Measurements from ENCODE around the gene APOC4. TPM values are rescaled to one million over a fixed set of nuclear protein-coding genes. Genes with fewer than 3 reads are reported as not detected.

Gene APOC4
- not detected for total RNA-seq

GRCh38 chr19:44942067-44942571 is at the start of gene APOC4:
TSS of gene APOC4 (plus strand) at chr19:44942237. CDS start at chr19:44942278, 41 bp downstream.
- Mint-ChIP-seq H3K4me3 (no peak within 1 kb of the TSS), H3K27me3 (ENCODE audit: low read depth) (no peaks in the 10 kb centered on the region), H3K27ac (no peak within 1 kb of the TSS), H3K9me3 (ENCODE audit: insufficient read depth) (no peaks in the 10 kb centered on the region), H3K36me3 (ENCODE audit: low read depth) (no peaks in the 10 kb centered on the region), H3K4me1 (ENCODE audit: low read depth) (peaks cover 2% of the 10 kb centered on the region)
- CTCF ChIA-PET: no interaction called here
- ATAC-seq: no peak
- POLR2A ChIA-PET: no interaction called here
- DNase-seq: no peak

GRCh38 chr19:44892932-44893331 is 49.1 kb upstream of the APOC4 start:
- Mint-ChIP-seq H3K36me3 (ENCODE audit: low read depth) (peaks cover 49% of the 10 kb centered on the region), H3K4me3 (peak overlapping the region; percentile 92), H3K9me3 (ENCODE audit: insufficient read depth) (no peaks in the 10 kb centered on the region), H3K27me3 (ENCODE audit: low read depth) (no peaks in the 10 kb centered on the region), H3K4me1 (ENCODE audit: low read depth) (peaks cover 38% of the 10 kb centered on the region), H3K27ac (peak overlapping the region; percentile 94)
- ChIA-PET POLR2A (interaction anchor here (1.2 kb wide), 1 partner anchor 13 kb away, joined by 5 read pairs; the partner anchor contains the start of gene APOE), CTCF (interaction anchor here (0.7 to 1.6 kb wide), 3 partner anchors 10 to 238 kb away, joined by 3 to 4 read pairs (median 3); no protein-coding TSS in a partner anchor)
- DNase-seq (no peak), ATAC-seq (no peak)

- peak overlapping the region; percentile 92 for H3K4me3 Mint-ChIP-seq
- H3K27ac Mint-ChIP-seq: peak overlapping the region; percentile 94
- POLR2A ChIA-PET: interaction anchor here (1.2 kb wide), 1 partner anchor 12 kb away, joined by 5 read pairs; the partner anchor contains the start of gene APOE
- ATAC-seq (no peak), DNase-seq (no peak)
- H3K4me1 Mint-ChIP-seq (ENCODE audit: low read depth): peaks cover 38% of the 10 kb centered on the region
- H3K27me3 Mint-ChIP-seq (ENCODE audit: low read depth): no peaks in the 10 kb centered on the region
- H3K36me3 Mint-ChIP-seq (ENCODE audit: low read depth): peaks cover 53% of the 10 kb centered on the region
- no peaks in the 10 kb centered on the region for H3K9me3 Mint-ChIP-seq (ENCODE audit: insufficient read depth)
- CTCF ChIA-PET: interaction anchor here (1.6 kb wide), 1 partner anchor 9 kb away, joined by 4 read pairs; no protein-coding TSS in a partner anchor
Measured at GRCh38 chr19:44893332-44894051, 48.5 kb upstream of the APOC4 start.

GRCh38 chr19:44894052-44894400 is 48.0 kb upstream of the APOC4 start:
- no peaks in the 10 kb centered on the region for H3K9me3 Mint-ChIP-seq (ENCODE audit: insufficient read depth)
- no peak overlapping the region for H3K4me3 Mint-ChIP-seq
- POLR2A ChIA-PET: interaction anchor here (0.7 kb wide), 1 partner anchor 1745 kb away, joined by 3 read pairs; no protein-coding TSS in a partner anchor
- CTCF ChIA-PET: no interaction called here
- H3K36me3 Mint-ChIP-seq (ENCODE audit: low read depth): peaks cover 53% of the 10 kb centered on the region
- no peak overlapping the region for H3K27ac Mint-ChIP-seq
- DNase-seq: no peak
- no peak for ATAC-seq
- H3K27me3 Mint-ChIP-seq (ENCODE audit: low read depth): no peaks in the 10 kb centered on the region
- peaks cover 37% of the 10 kb centered on the region for H3K4me1 Mint-ChIP-seq (ENCODE audit: low read depth)

GRCh38 chr19:44894946-44895345 is 47.1 kb upstream of the APOC4 start:
- CTCF ChIA-PET: interaction anchor here (1.6 kb wide), 1 partner anchor 9 kb away, joined by 5 read pairs; no protein-coding TSS in a partner anchor
- peaks cover 35% of the 10 kb centered on the region for H3K4me1 Mint-ChIP-seq (ENCODE audit: low read depth)
- no peak for ATAC-seq
- peaks cover 55% of the 10 kb centered on the region for H3K36me3 Mint-ChIP-seq (ENCODE audit: low read depth)
- H3K27me3 Mint-ChIP-seq (ENCODE audit: low read depth): no peaks in the 10 kb centered on the region
- H3K4me3 Mint-ChIP-seq: no peak overlapping the region
- no peaks in the 10 kb centered on the region for H3K9me3 Mint-ChIP-seq (ENCODE audit: insufficient read depth)
- DNase-seq: no peak
- peak overlapping the region; percentile 39 for H3K27ac Mint-ChIP-seq
- POLR2A ChIA-PET: no interaction called here

GRCh38 chr19:44897835-44898234 is 44.2 kb upstream of the APOC4 start:
- H3K27me3 Mint-ChIP-seq (ENCODE audit: low read depth): no peaks in the 10 kb centered on the region
- H3K36me3 Mint-ChIP-seq (ENCODE audit: low read depth): peaks cover 52% of the 10 kb centered on the region
- no peak overlapping the region for H3K27ac Mint-ChIP-seq
- POLR2A ChIA-PET: no interaction called here
- peaks cover 17% of the 10 kb centered on the region for H3K4me1 Mint-ChIP-seq (ENCODE audit: low read depth)
- no peak for ATAC-seq
- no peaks in the 10 kb centered on the region for H3K9me3 Mint-ChIP-seq (ENCODE audit: insufficient read depth)
- no peak for DNase-seq
- H3K4me3 Mint-ChIP-seq: no peak overlapping the region
- CTCF ChIA-PET: no interaction called here

GRCh38 chr19:44900328-44901244 is 41.5 kb upstream of the APOC4 start:
- CTCF ChIA-PET: no interaction called here
- Mint-ChIP-seq H3K9me3 (ENCODE audit: insufficient read depth) (no peaks in the 10 kb centered on the region), H3K36me3 (ENCODE audit: low read depth) (peaks cover 38% of the 10 kb centered on the region), H3K27ac (no peak overlapping the region), H3K27me3 (ENCODE audit: low read depth) (peaks cover 3% of the 10 kb centered on the region), H3K4me1 (ENCODE audit: low read depth) (peaks cover 5% of the 10 kb centered on the region), H3K4me3 (no peak overlapping the region)
- no peak for DNase-seq
- POLR2A ChIA-PET: interaction anchor here (1.4 kb wide), 1 partner anchor 10 kb away, joined by 5 read pairs; the partner anchor contains the start of gene TOMM40
- ATAC-seq: no peak

- ATAC-seq (no peak), DNase-seq (no peak)
- POLR2A ChIA-PET: interaction anchor here (0.6 kb wide), 2 partner anchors 49 to 120 kb away, joined by 3 to 4 read pairs; no protein-coding TSS in a partner anchor
- Mint-ChIP-seq H3K4me3 (no peak overlapping the region), H3K27ac (no peak overlapping the region), H3K36me3 (ENCODE audit: low read depth) (peaks cover 20% of the 10 kb centered on the region), H3K4me1 (ENCODE audit: low read depth) (peaks cover 12% of the 10 kb centered on the region), H3K9me3 (ENCODE audit: insufficient read depth) (no peaks in the 10 kb centered on the region), H3K27me3 (ENCODE audit: low read depth) (peaks cover 13% of the 10 kb centered on the region)
- CTCF ChIA-PET: interaction anchor here (0.7 to 5.2 kb wide), 8 partner anchors 8 to 436 kb away, joined by 3 to 34 read pairs (median 4); partner anchors contain the start of gene TOMM40
Measured at GRCh38 chr19:44903216-44903601, 38.8 kb upstream of the APOC4 start.

GRCh38 chr19:44903602-44904425 is 38.2 kb upstream of the APOC4 start:
- peaks cover 19% of the 10 kb centered on the region for H3K36me3 Mint-ChIP-seq (ENCODE audit: low read depth)
- peaks cover 13% of the 10 kb centered on the region for H3K27me3 Mint-ChIP-seq (ENCODE audit: low read depth)
- POLR2A ChIA-PET: no interaction called here
- no peaks in the 10 kb centered on the region for H3K9me3 Mint-ChIP-seq (ENCODE audit: insufficient read depth)
- H3K4me3 Mint-ChIP-seq: no peak overlapping the region
- CTCF ChIA-PET: interaction anchor here (0.7 to 5.2 kb wide), 8 partner anchors 9 to 435 kb away, joined by 3 to 34 read pairs (median 4); partner anchors contain the start of gene TOMM40
- H3K4me1 Mint-ChIP-seq (ENCODE audit: low read depth): peaks cover 12% of the 10 kb centered on the region
- no peak overlapping the region for H3K27ac Mint-ChIP-seq
- ATAC-seq (peak; percentile 60), DNase-seq (peak; percentile 77)

GRCh38 chr19:44904426-44904994 is 37.5 kb upstream of the APOC4 start:
- no peak overlapping the region for H3K27ac Mint-ChIP-seq
- H3K36me3 Mint-ChIP-seq (ENCODE audit: low read depth): peaks cover 19% of the 10 kb centered on the region
- DNase-seq (no peak), ATAC-seq (no peak)
- ChIA-PET CTCF (interaction anchor here (1.5 to 5.2 kb wide), 6 partner anchors 9 to 434 kb away, joined by 3 to 34 read pairs (median 5); partner anchors contain the start of gene TOMM40), POLR2A (interaction anchor here (1.7 kb wide), 1 partner anchor 12 kb away, joined by 5 read pairs; no protein-coding TSS in a partner anchor)
- H3K4me3 Mint-ChIP-seq: no peak overlapping the region
- H3K9me3 Mint-ChIP-seq (ENCODE audit: insufficient read depth): no peaks in the 10 kb centered on the region
- H3K4me1 Mint-ChIP-seq (ENCODE audit: low read depth): peaks cover 12% of the 10 kb centered on the region
- H3K27me3 Mint-ChIP-seq (ENCODE audit: low read depth): peaks cover 13% of the 10 kb centered on the region

Data from activated CD8-positive, alpha-beta T cell treated with anti-CD3 and anti-CD28 coated beads, Interleukin-2, amount 10 ng/mL, durations not matched to agents 7 days and 5 days (primary cell).